Nephron (organoid): ENCODE data around the gene AP1G1.
A peak's percentile ranks its signal among the peaks of the same experiment; 100 is the strongest.

ENCODE experiments used
- H3K27ac Mint-ChIP-seq, 3 experiments: 2 replicates each; pipeline ENCODE4 v1.8.0; 2020; ENCODE audit warnings: mixed read lengths in 3 of 3, mild to moderate bottlenecking in 2 of 3, moderate library complexity in 1 of 3
- H3K27me3 Mint-ChIP-seq: 2 replicates; pipeline ENCODE4 v1.8.0; 2021; ENCODE audit warnings: low read depth, mild to moderate bottlenecking, moderate library complexity, mixed read lengths
- H3K36me3 Mint-ChIP-seq: 2 replicates; pipeline ENCODE4 v1.8.0; 2020; ENCODE audit warnings: low read depth, mixed read lengths
- H3K4me1 Mint-ChIP-seq: 2 replicates; pipeline ENCODE4 v1.8.0; 2020; ENCODE audit warnings: mixed read lengths
- H3K4me3 Mint-ChIP-seq, 3 experiments: 2 replicates each; pipeline ENCODE4 v1.8.0; 2020; ENCODE audit warnings: mild to moderate bottlenecking in 3 of 3, mixed read lengths in 3 of 3, moderate library complexity in 2 of 3
- H3K9me3 Mint-ChIP-seq: 2 replicates; pipeline ENCODE4 v1.8.0; 2020; ENCODE audit warnings: mixed read lengths
- CTCF ChIP-seq, 3 experiments: fragments of 200-600 bp; sonication (generic); IDR thresholded peaks; one replicate each; pipeline ENCODE4 v1.5.0; 2021; ENCODE audit warnings: antibody characterized with exemption in 3 of 3; ENCODE audit not compliant: unreplicated experiment in 3 of 3

The AP1G1 gene

GRCh38 chr16:71738855-71739254 is 69.8 kb downstream of the AP1G1 start:
- H3K27me3 Mint-ChIP-seq, result no peaks in the 10 kb centered on the region
- no peak overlapping the region for H3K4me3 Mint-ChIP-seq
- H3K27ac Mint-ChIP-seq, result no peak overlapping the region
- peaks cover under 1% of the 10 kb centered on the region for H3K4me1 Mint-ChIP-seq
- peaks cover 66% of the 10 kb centered on the region for H3K36me3 Mint-ChIP-seq
- H3K9me3 Mint-ChIP-seq, result no peaks in the 10 kb centered on the region
- TF ChIP-seq CTCF (IDR thresholded peaks at IDR 0.05; ENCODE audit: unreplicated experiment in 3 of 3), result no peak

DNA sequence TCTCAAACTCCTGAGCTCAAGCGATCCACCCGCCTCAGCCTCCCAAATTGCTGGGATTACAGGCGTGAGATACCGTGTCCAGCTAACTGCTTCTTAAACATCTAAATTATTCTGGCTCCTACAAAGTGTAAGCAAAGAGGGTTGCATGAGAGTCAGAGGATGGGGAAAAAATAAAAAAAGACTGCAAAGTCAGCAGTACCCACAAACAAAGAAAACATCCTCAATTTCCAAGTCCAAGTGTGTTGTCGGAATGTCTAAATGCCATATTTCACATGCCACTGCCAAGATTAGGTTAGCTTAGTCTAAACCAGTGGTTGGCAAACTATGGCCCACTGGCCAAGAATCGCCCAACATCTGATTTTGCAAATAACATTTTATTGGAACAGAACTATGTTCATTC is 71.1 kb downstream of the AP1G1 start:
- H3K27ac Mint-ChIP-seq, result no peak overlapping the region
- H3K4me1 Mint-ChIP-seq, result peaks cover 12% of the 10 kb centered on the region
- H3K36me3 Mint-ChIP-seq, result peaks cover 71% of the 10 kb centered on the region
- H3K9me3 Mint-ChIP-seq, result no peaks in the 10 kb centered on the region
- no peak overlapping the region for H3K4me3 Mint-ChIP-seq
- H3K27me3 Mint-ChIP-seq, result no peaks in the 10 kb centered on the region
- TF ChIP-seq CTCF (IDR thresholded peaks at IDR 0.05; ENCODE audit: unreplicated experiment in 3 of 3), result no peak

DNA sequence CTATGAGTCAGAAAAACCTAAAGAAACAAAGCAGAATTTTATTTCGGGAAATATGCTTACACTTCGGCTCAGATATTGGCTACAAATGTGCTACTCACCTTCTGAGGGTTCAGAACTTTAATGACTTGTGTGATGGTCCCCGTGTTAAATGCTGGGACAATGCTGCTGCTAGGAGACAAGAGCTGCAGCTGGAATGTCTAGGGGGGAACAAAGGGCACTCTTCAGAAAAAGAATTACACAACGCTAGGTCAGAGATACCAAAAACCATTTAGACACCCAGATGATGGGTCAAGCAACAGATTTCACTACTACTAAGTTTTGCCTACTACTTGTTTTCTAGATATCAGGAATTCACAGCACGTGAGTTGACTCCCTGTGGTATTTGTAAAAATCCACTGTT is 74.1 kb downstream of the AP1G1 start:
- no peak overlapping the region for H3K4me3 Mint-ChIP-seq
- peaks cover 79% of the 10 kb centered on the region for H3K36me3 Mint-ChIP-seq
- H3K4me1 Mint-ChIP-seq, result peaks cover 30% of the 10 kb centered on the region
- H3K9me3 Mint-ChIP-seq, result no peaks in the 10 kb centered on the region
- no peaks in the 10 kb centered on the region for H3K27me3 Mint-ChIP-seq
- H3K27ac Mint-ChIP-seq, result peak overlapping the region in 2 of 3 experiments; percentile 8 to 75
- TF ChIP-seq CTCF (IDR thresholded peaks at IDR 0.05; ENCODE audit: unreplicated experiment in 3 of 3), result no peak

DNA sequence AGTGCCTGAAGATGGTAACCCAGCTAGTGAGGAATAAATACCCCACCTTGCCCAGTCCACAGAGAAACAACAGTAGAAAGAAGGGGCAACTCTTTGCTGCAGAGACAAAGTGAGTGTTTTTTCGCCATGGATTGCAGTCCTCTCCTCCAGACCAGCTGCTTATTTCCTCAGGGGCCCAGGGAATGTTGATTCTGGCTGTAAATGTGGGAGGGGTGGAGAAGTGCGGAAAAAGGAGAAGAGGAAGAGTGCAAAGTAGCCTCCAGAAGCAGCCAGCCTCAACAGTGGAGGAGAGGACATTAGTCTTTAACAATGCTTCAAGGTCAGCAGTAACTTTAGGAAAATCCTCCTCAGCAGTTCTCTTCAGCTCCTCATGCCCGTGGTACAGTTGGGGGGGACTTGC is 76.0 kb downstream of the AP1G1 start:
- Mint-ChIP-seq H3K4me3 (no peak overlapping the region), H3K36me3 (peaks cover 67% of the 10 kb centered on the region)
- TF ChIP-seq CTCF (IDR thresholded peaks at IDR 0.05; ENCODE audit: unreplicated experiment in 3 of 3), result no peak

DNA sequence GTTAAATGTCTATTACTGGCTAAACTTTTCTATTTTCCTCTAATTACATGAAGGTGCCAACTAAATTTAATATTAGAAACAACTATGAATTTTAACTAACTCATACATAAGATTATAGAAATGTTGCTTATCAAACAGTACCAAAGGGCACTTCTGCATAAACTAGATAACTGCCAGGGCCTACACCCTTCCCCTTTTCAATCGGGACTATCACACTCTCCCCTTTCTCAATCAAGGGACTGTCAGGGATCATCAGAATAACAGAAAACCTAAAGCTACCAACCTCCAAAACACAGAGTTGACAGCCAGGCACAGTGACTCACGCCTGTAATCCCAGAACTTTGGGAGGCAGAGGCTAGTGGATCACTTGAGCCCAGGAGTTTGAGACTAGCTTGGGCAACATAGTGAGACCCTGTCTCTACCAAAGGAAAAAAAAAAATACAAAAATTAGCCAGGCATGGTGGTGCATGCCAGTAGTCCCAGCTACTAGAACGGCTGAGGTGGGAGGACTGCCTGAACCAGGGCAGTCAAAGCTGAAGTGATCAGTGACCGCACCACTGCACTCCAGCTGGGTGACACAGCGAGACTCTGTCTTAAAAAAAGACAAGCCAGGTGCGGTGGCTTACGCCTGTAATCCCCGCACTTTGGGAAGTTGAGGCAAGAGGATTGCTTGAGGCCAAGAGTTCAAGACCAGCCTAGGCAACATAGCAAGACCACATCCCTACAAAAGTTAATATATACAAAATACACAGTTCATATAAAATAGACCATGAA is 80.9 kb downstream of the AP1G1 start:
- Mint-ChIP-seq H3K9me3 (no peaks in the 10 kb centered on the region), H3K36me3 (peaks cover 34% of the 10 kb centered on the region), H3K4me1 (peaks cover 37% of the 10 kb centered on the region), H3K27me3 (peaks cover 10% of the 10 kb centered on the region), H3K4me3 (no peak overlapping the region), H3K27ac (no peak overlapping the region)
- no peak for TF ChIP-seq CTCF (IDR thresholded peaks at IDR 0.05; ENCODE audit: unreplicated experiment in 3 of 3)

More for the DNA sequence above, 76.0 kb downstream of the AP1G1 start:
- H3K27ac Mint-ChIP-seq, result peak overlapping the region; percentile 23 to 65 (median 48)
- H3K27me3 Mint-ChIP-seq, result no peaks in the 10 kb centered on the region
- H3K9me3 Mint-ChIP-seq, result no peaks in the 10 kb centered on the region
- peaks cover 32% of the 10 kb centered on the region for H3K4me1 Mint-ChIP-seq
